T-cell (primary cell): ENCODE results near the gene PBLD. TPM values are rescaled to one million over a fixed set of nuclear protein-coding genes. Genes with fewer than 3 reads are reported as not detected.

Experiments
- ATAC-seq, 4 experiments: fragments of 200-7000 bp in 3 of 4; fragments of 150-1000 bp in 1 of 4; cut with Tn5 transposase; replicated peaks in 1 of 4; 1 replicate in 3 of 4; 2 replicates in 1 of 4; pipeline ENCODE4 v1.10.0; 2021; ENCODE audit warnings: moderate library complexity in 3 of 4, mild to moderate bottlenecking in 2 of 4, moderate number of reproducible peaks in 1 of 4
- CTCF ChIA-PET, 2 donors: fragments of 300-600 bp; sonication (Branson Sonifier 250); formaldehyde crosslinking; loops; one replicate each; lab custom pipeline; 2022; ENCODE audit warnings: antibody characterized with exemption in 2 of 2; lab: Charles Lee
- POLR2A ChIA-PET, 2 donors: fragments of 300-600 bp; sonication (Branson Sonifier 250); formaldehyde crosslinking; loops; one replicate each; lab custom pipeline; 2022; ENCODE audit warnings: antibody characterized with exemption in 2 of 2; lab: Charles Lee
- DNase-seq, 35 experiments: peaks; one replicate each; pipeline versions ENCODE4 v3.0.0 to v3.0.0-alpha.2; 2013 to 2023
- H3K27ac ChIP-seq: one replicate; pipeline ENCODE4 v1.5.1; 2013; ENCODE audit warnings: low read length
- H3K27me3 ChIP-seq, 2 experiments: replicated peaks in 1 of 2; 1 replicate in 1 of 2; 2 replicates in 1 of 2; pipeline versions ENCODE4 v1.6.1 to v1.7.0; 2013; ENCODE audit warnings: low read length in 1 of 2, mixed read lengths in 1 of 2; ENCODE audit not compliant: control insufficient read depth in 2 of 2, insufficient read depth in 2 of 2; ENCODE audit errors: extremely low read depth in 1 of 2
- H3K36me3 ChIP-seq, 2 donors: 1 replicate in 1 of 2; 2 replicates in 1 of 2; pipeline versions ENCODE4 v1.6.1 to v1.7.0; 2013; ENCODE audit warnings: low read length in 1 of 2; ENCODE audit not compliant: control insufficient read depth in 2 of 2, insufficient read depth in 1 of 2; ENCODE audit errors: extremely low read depth in 1 of 2
- H3K4me1 ChIP-seq, 2 experiments: 1 replicate in 1 of 2; 2 replicates in 1 of 2; pipeline versions ENCODE4 v1.6.1 to v1.7.0; 2013; ENCODE audit warnings: low read length in 2 of 2, mixed read lengths in 1 of 2; ENCODE audit not compliant: insufficient read depth in 2 of 2, control insufficient read depth in 1 of 2; ENCODE audit errors: extremely low read depth in 1 of 2
- H3K4me3 ChIP-seq, 2 donors: 1 replicate in 1 of 2; 2 replicates in 1 of 2; pipeline versions ENCODE4 v1.5.1 to v1.7.0; 2013; ENCODE audit warnings: mild to moderate bottlenecking in 2 of 2, low read length in 1 of 2, moderate library complexity in 1 of 2; ENCODE audit not compliant: control insufficient read depth in 1 of 2; ENCODE audit errors: extremely low read depth in 1 of 2
- H3K9me3 ChIP-seq: 2 replicates; pipeline ENCODE4 v1.7.0; 2013
- H3K27ac Mint-ChIP-seq, 2 donors: one replicate each; pipeline ENCODE4 v1.8.0; 2020 to 2021; ENCODE audit warnings: mild to moderate bottlenecking in 2 of 2, mixed read lengths in 2 of 2
- H3K27me3 Mint-ChIP-seq, 2 donors: one replicate each; pipeline ENCODE4 v1.8.0; 2021 to 2022; ENCODE audit warnings: mixed read lengths in 2 of 2
- H3K36me3 Mint-ChIP-seq: one replicate; pipeline ENCODE4 v1.8.0; 2021; ENCODE audit warnings: mixed read lengths
- H3K4me1 Mint-ChIP-seq, 3 donors: one replicate each; pipeline ENCODE4 v1.8.0; 2020 to 2022; ENCODE audit warnings: mixed read lengths in 3 of 3, mild to moderate bottlenecking in 1 of 3
- H3K4me3 Mint-ChIP-seq, 3 donors: one replicate each; pipeline ENCODE4 v1.8.0; 2020 to 2022; ENCODE audit warnings: mild to moderate bottlenecking in 3 of 3, mixed read lengths in 3 of 3, moderate library complexity in 3 of 3
- H3K9me3 Mint-ChIP-seq, 3 donors: one replicate each; pipeline ENCODE4 v1.8.0; 2020 to 2022; ENCODE audit warnings: mixed read lengths in 3 of 3
- WGBS: methylation state at CpG from one replicate; pipeline ENCODE4 v1.1.5; 2013; ENCODE audit warnings: missing lambda C conversion rate; ENCODE audit not compliant: insufficient coverage; 5-methylcytosine and 5-hydroxymethylcytosine counted together
- total RNA-seq, 35 experiments: library from RNA in 6 of 35; stranded (reverse) in 6 of 35; fragments of 120-200 nt in 1 of 35; gene quantifications; one replicate each; pipeline versions ENCODE4 v1.2.1 to v1.2.4 and lab custom pipeline; 2013 to 2026

The PBLD gene
- total RNA-seq (1 to 10 TPM; 1.3 to 3.4 (median 1.9) TPM), total RNA-seq (lab: John Stamatoyannopoulos, UW) (0.53 to 5.3 (median 2.0) reads per million in 29 experiments)
- total RNA-seq (2013): 1.5 TPM

GRCh38 chr10:68332259-68333057, at the start of gene PBLD:
Gene PBLD (minus strand): TSS chr10:68332928. CDS start chr10:68306844, 26,084 bp downstream.
- ChIA-PET POLR2A (interaction anchor here (0.6 to 1.1 kb wide), 10 partner anchors 16 to 1022 kb away, joined by 3 to 18 read pairs (median 4); no protein-coding TSS in a partner anchor), CTCF (interaction anchor here (0.6 to 2.0 kb wide), 7 partner anchors 13 to 428 kb away, joined by 3 to 14 read pairs (median 5); no protein-coding TSS in a partner anchor)
- peak; percentile 17 to 71 (median 47) for DNase-seq
- H3K36me3 ChIP-seq: peaks cover 0 to 3% of the 10 kb centered on the region in 2 donors
- H3K27ac ChIP-seq: peak within 1 kb of the TSS; percentile 95
- Mint-ChIP-seq H3K36me3 (peaks cover 9% of the 10 kb centered on the region), H3K4me3 (peak within 1 kb of the TSS; percentile 98 to 100 (median 100)), H3K9me3 (no peaks in the 10 kb centered on the region), H3K27me3 (no peaks in the 10 kb centered on the region), H3K27ac (peak within 1 kb of the TSS; percentile 100), H3K4me1 (peaks cover 50 to 69% (median 53%) of the 10 kb centered on the region in 3 donors)
- peak within 1 kb of the TSS; percentile 77 to 88 for H3K4me3 ChIP-seq
- H3K27me3 ChIP-seq: no peaks in the 10 kb centered on the region
- 0% methylated on average over 31 of the region's 51 CpGs for WGBS
- peaks cover 16 to 39% of the 10 kb centered on the region in 2 experiments for H3K4me1 ChIP-seq
- H3K9me3 ChIP-seq: no peaks in the 10 kb centered on the region
- ATAC-seq: peak; percentile 2 to 14 (median 10)

- Mint-ChIP-seq H3K36me3 (peaks cover 44% of the 10 kb centered on the region), H3K4me3 (no peak overlapping the region), H3K9me3 (peaks cover 3 to 7% (median 3%) of the 10 kb centered on the region in 3 donors), H3K27me3 (no peaks in the 10 kb centered on the region), H3K4me1 (no peaks in the 10 kb centered on the region), H3K27ac (no peak overlapping the region)
- no CpG with 5 or more reads among the region's 1 CpG for WGBS
- H3K27ac ChIP-seq: no peak overlapping the region
- H3K36me3 ChIP-seq: peaks cover 5 to 31% of the 10 kb centered on the region in 2 donors
- no peak for ATAC-seq
- POLR2A ChIA-PET: no interaction called here
- CTCF ChIA-PET: interaction anchor here in 1 of 2 donors (0.5 to 0.7 kb wide), 2 partner anchors 23 to 587 kb away, joined by 3 to 7 read pairs; no protein-coding TSS in a partner anchor
- H3K4me3 ChIP-seq: no peak overlapping the region
- no peaks in the 10 kb centered on the region for H3K4me1 ChIP-seq
- no peak for DNase-seq
- H3K27me3 ChIP-seq: no peaks in the 10 kb centered on the region
- peaks cover 6% of the 10 kb centered on the region for H3K9me3 ChIP-seq
Observed at GRCh38 chr10:68371604-68372003, 38.9 kb upstream of the PBLD start.

- CTCF ChIA-PET: no interaction called here
Observed at GRCh38 chr10:68367121-68367520, 34.4 kb upstream of the PBLD start.

GRCh38 chr10:68366600-68366999, 33.9 kb upstream of the PBLD start:
- H3K4me3 ChIP-seq: no peak overlapping the region
- no CpG with 5 or more reads among the region's 5 CpGs for WGBS
- CTCF ChIA-PET: no interaction called here
- DNase-seq (no peak), ATAC-seq (no peak)
- H3K27me3 ChIP-seq: no peaks in the 10 kb centered on the region
- POLR2A ChIA-PET: no interaction called here
- peaks cover 9 to 17% of the 10 kb centered on the region in 2 donors for H3K36me3 ChIP-seq
- no peaks in the 10 kb centered on the region for H3K27me3 Mint-ChIP-seq
- H3K9me3 ChIP-seq: no peaks in the 10 kb centered on the region
- H3K4me1 ChIP-seq: no peaks in the 10 kb centered on the region
- H3K4me1 Mint-ChIP-seq: no peaks in the 10 kb centered on the region
- no peak overlapping the region for H3K4me3 Mint-ChIP-seq
- no peak overlapping the region for H3K27ac ChIP-seq
- H3K36me3 Mint-ChIP-seq: peaks cover 35% of the 10 kb centered on the region
- no peak overlapping the region for H3K27ac Mint-ChIP-seq
- peaks cover 2 to 3% (median 2%) of the 10 kb centered on the region in 3 donors for H3K9me3 Mint-ChIP-seq

More at GRCh38 chr10:68367121-68367520, 34.4 kb upstream of the PBLD start:
- no peak for DNase-seq
- H3K4me3 Mint-ChIP-seq: no peak overlapping the region
- no CpG with 5 or more reads among the region's 2 CpGs for WGBS
- no peaks in the 10 kb centered on the region for H3K4me1 Mint-ChIP-seq
- no peak for ATAC-seq
- Histone ChIP-seq H3K27me3 (no peaks in the 10 kb centered on the region), H3K36me3 (peaks cover 9 to 19% of the 10 kb centered on the region in 2 donors), H3K27ac (no peak overlapping the region), H3K4me3 (no peak overlapping the region), H3K9me3 (peaks cover 4% of the 10 kb centered on the region), H3K4me1 (no peaks in the 10 kb centered on the region)
- H3K36me3 Mint-ChIP-seq: peaks cover 35% of the 10 kb centered on the region
- H3K27me3 Mint-ChIP-seq: no peaks in the 10 kb centered on the region
- no peak overlapping the region for H3K27ac Mint-ChIP-seq
- POLR2A ChIA-PET: no interaction called here
- peaks cover 3% of the 10 kb centered on the region in 3 donors for H3K9me3 Mint-ChIP-seq

- CTCF ChIA-PET: no interaction called here
- Histone ChIP-seq H3K27ac (no peak overlapping the region), H3K27me3 (no peaks in the 10 kb centered on the region), H3K9me3 (no peaks in the 10 kb centered on the region), H3K4me1 (no peaks in the 10 kb centered on the region), H3K4me3 (no peak overlapping the region), H3K36me3 (peaks cover 4 to 16% of the 10 kb centered on the region in 2 donors)
- Mint-ChIP-seq H3K36me3 (peaks cover 32% of the 10 kb centered on the region), H3K4me1 (no peaks in the 10 kb centered on the region), H3K27ac (peak overlapping the region in 1 of 2 donors; percentile 3), H3K27me3 (no peaks in the 10 kb centered on the region), H3K4me3 (no peak overlapping the region), H3K9me3 (peaks cover 0 to 3% (median 0%) of the 10 kb centered on the region in 3 donors)
- DNase-seq (no peak), ATAC-seq (no peak)
- POLR2A ChIA-PET: interaction anchor here in 1 of 2 donors (0.5 kb wide), 1 partner anchor 240 kb away, joined by 3 read pairs; no protein-coding TSS in a partner anchor
- WGBS: no CpG with 5 or more reads among the region's 2 CpGs
Observed at GRCh38 chr10:68365611-68366010, 32.9 kb upstream of the PBLD start.

GRCh38 chr10:68364101-68364886, 31.6 kb upstream of the PBLD start:
- ChIA-PET POLR2A (no interaction called here), CTCF (interaction anchor here in 1 of 2 donors (0.7 kb wide), 1 partner anchor 187 kb away, joined by 3 read pairs; no protein-coding TSS in a partner anchor)
- Histone ChIP-seq H3K36me3 (peaks cover 4 to 16% of the 10 kb centered on the region in 2 donors), H3K9me3 (no peaks in the 10 kb centered on the region), H3K4me3 (no peak overlapping the region), H3K27me3 (no peaks in the 10 kb centered on the region), H3K4me1 (no peaks in the 10 kb centered on the region), H3K27ac (no peak overlapping the region)
- no peaks in the 10 kb centered on the region for H3K4me1 Mint-ChIP-seq
- H3K9me3 Mint-ChIP-seq: no peaks in the 10 kb centered on the region
- 82% methylated on average over 2 of the region's 3 CpGs for WGBS
- DNase-seq: no peak
- H3K27ac Mint-ChIP-seq: peak overlapping the region in 1 of 2 donors; percentile 34
- ATAC-seq: no peak
- no peak overlapping the region for H3K4me3 Mint-ChIP-seq
- no peaks in the 10 kb centered on the region for H3K27me3 Mint-ChIP-seq
- peaks cover 25% of the 10 kb centered on the region for H3K36me3 Mint-ChIP-seq
